Stimulated activated CD8-positive, alpha-beta memory T cell treated with anti-CD3 and anti-CD28 coated beads, Interleukin-15, amount 100 ng/mL, for 1 hour (primary cell): ENCODE measurements around the gene AGTPBP1.

ENCODE experiments used
- DNase-seq: peaks from one replicate; pipeline ENCODE4 v3.0.0-alpha.2; 2020; ENCODE audit warnings: low read depth

AGTPBP1 gene

DNA sequence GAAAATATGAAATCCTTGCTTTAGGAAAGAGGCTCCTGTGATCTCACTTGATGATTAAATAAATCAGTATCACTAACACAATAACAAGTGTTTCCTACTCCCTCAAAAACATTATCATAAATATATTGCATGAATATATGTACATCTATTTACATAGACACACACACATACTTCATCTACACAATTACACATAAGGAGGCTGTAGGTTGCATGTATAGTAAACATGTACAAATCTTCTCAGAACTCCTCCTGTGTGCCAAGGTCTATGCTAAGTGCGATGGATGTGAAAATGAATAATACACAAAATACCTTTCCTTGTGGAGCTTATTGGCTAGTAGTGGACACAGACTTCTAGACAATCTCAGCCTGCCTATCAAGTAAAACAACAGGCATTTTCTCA is 239.9 kb downstream of the AGTPBP1 start:
- DNase-seq, result no peak

DNA sequence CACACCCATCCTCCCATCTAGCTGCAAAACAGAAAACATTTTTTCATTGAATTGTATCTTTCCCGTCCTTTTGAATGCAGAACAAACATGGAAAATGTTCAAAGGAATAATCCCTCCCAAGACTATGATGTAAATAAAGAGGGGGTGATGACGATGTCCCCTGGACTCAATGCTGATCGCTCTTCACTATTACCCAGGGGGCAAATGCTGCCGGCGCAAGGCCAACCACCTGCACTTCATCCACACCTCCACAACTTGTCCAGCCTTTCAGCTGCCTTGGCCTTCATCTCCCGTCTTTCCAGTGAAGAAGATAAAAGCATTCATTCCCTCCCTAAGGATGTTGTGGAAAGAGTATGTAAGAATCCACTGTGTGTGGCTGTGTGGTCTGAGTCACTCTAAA is 240.3 kb downstream of the AGTPBP1 start:
- no peak for DNase-seq
